Transverse colon (tissue), 3 donors: ENCODE results near the gene RAPGEF1.

Experiments
- CTCF ChIP-seq, 5 experiments: fragments of 200-600 bp in 3 of 5; fragments of 450-650 bp in 2 of 5; sonication (generic) in 3 of 5; IDR thresholded peaks; 1 replicate in 2 of 5; 2 replicates in 3 of 5; pipeline ENCODE4 v1.5.1; 2016 to 2017; ENCODE audit warnings: antibody characterized with exemption in 5 of 5, inconsistent platforms in 3 of 5, mild to moderate bottlenecking in 2 of 5, moderate library complexity in 1 of 5
- EP300 ChIP-seq: sonication (generic); formaldehyde crosslinking; IDR thresholded peaks from one replicate; pipeline ENCODE4 v1.6.1; 2017; ENCODE audit warnings: antibody characterized with exemption, low read depth
- POLR2A ChIP-seq: fragments of 450-650 bp; IDR thresholded peaks from one replicate; pipeline ENCODE4 v1.6.1; 2016; ENCODE audit warnings: antibody characterized with exemption, mild to moderate bottlenecking, moderate library complexity

GRCh38 chr9:131685753-131686706 is 53.8 kb downstream of the RAPGEF1 start:
- TF ChIP-seq CTCF (IDR thresholded peaks at IDR 0.05): no peak
- TF ChIP-seq POLR2A: no peak
- TF ChIP-seq EP300: no peak
